Astrocyte (in vitro differentiated cells and primary cell): Measurements from ENCODE around the gene RBP3.

ENCODE experiments used
- EZH2 ChIP-seq: IDR thresholded peaks from 2 replicates; pipeline ENCODE4 v1.6.1; 2012; ENCODE audit warnings: mild to moderate bottlenecking, low read length, inconsistent platforms; ENCODE audit not compliant: insufficient read depth
- TF ChIP-seq, protein P1 (sequence below): IDR thresholded peaks from 2 replicates; pipeline ENCODE4 v1.5.1; 2011; ENCODE audit warnings: low read depth, mild to moderate bottlenecking, inconsistent platforms, low read length, moderate library complexity; ENCODE audit not compliant: insufficient read depth

DNA sequence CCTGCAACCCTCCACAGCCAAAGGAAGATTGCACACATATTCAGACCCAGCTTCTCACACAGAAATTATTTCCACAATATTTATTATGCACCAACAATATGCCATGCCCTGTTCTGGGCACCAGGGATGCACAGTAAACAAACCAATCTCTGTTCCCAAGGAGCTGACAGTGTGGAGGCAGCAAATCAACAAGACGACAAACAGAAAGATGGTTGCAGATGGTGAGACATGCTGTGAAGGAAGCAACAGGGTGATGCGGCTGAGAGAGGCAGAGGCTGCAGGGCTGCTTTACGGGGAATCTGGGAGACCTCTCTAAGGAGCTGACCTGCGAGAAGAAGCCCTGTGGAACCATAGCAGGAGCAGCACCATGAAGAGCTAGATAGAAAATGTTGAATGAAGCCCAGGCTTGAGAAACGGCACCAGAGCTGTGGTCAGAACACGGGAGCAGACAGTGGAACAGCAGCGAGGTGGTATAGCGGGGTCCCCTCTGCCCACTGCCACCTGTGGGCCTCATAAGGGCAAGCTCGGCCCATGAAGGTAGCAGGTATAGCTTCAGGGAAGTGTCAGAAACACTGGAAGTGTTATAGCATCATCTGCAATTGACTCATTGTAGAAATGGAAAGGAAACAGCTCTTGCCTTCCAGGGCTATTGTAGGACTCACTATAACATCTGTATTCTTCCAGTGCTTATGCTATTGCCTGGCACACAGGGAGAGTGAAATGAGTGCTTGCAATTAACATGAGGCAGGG, 17.4 kb downstream of the RBP3 start:
- TF ChIP-seq, protein P1, sequence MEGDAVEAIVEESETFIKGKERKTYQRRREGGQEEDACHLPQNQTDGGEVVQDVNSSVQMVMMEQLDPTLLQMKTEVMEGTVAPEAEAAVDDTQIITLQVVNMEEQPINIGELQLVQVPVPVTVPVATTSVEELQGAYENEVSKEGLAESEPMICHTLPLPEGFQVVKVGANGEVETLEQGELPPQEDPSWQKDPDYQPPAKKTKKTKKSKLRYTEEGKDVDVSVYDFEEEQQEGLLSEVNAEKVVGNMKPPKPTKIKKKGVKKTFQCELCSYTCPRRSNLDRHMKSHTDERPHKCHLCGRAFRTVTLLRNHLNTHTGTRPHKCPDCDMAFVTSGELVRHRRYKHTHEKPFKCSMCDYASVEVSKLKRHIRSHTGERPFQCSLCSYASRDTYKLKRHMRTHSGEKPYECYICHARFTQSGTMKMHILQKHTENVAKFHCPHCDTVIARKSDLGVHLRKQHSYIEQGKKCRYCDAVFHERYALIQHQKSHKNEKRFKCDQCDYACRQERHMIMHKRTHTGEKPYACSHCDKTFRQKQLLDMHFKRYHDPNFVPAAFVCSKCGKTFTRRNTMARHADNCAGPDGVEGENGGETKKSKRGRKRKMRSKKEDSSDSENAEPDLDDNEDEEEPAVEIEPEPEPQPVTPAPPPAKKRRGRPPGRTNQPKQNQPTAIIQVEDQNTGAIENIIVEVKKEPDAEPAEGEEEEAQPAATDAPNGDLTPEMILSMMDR: no peak
- TF ChIP-seq EZH2: no peak
